HG03457 (cell line): ENCODE measurements around the gene PLA2G5.

Source experiments
- ATAC-seq: cut with Tn5 transposase; IDR thresholded peaks from one replicate; pipeline ENCODE4 v1.9.1; 2021; ENCODE audit warnings: moderate number of reproducible peaks; ENCODE audit not compliant: unreplicated experiment

PLA2G5 gene

DNA sequence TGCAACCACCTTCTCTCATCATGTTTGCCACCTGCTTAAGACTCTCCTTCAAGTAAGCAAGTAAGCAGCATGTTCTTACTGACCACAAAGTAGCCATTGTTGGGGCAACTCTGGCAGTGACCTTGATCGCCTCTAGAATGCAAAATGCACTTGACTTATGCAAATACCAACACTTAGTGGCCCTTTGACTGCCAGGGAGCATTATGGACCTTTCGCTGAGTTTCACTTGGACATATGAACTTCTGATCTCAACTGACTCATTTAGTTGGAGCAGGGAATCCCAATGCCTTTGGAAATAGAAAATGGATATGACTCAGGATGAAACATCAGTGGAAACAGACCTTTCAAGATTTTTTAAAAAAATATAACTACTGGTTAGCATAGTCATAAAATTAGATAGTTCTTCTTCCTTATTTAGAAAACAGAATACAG is 6.1 kb upstream of the PLA2G5 start:
- no peak for ATAC-seq

GRCh38 chr1:20068722-20069121 is 1.3 kb upstream of the PLA2G5 start:
- no peak for ATAC-seq

DNA sequence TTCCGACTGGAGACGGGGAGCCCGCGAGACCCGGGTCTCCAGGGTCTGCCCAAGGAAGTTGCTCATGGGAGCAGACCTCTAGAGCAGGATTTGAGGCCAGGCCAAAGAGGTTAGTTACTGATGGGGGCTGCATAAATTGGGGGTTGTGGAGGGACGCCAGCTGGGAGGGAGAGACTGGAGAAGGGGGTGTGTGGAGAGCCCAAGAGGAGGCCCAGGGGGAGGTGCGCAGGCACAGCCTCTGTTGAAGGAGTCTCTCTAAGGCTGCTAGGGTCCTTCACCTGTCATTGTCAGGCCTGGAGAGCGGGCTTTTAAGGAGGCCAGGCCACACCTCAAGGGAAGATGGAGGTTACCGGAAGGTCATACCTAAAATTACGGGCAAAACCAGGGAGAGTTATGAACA is 363 bp downstream of the PLA2G5 start:
- no peak for ATAC-seq

DNA sequence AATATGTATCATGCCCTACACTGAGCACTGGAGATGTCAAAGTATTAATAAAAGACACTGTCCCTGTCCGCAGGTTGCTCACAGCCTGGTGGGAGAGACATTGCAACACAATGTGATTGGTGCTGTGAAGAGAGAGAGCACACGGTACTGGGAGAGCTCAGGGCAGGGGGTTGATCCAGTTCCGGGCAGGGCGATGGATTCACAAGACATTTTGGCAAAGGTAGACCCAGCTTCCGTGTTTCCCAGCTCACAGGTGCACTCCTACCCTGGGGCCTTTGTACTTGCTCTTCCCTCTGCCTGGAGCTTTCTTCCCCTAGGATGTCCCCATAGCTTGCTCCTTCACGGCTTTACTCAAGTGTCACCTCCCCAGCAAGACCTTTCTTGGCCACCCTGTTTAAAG is 1.4 kb downstream of the PLA2G5 start:
- no peak for ATAC-seq

GRCh38 chr1:20072771-20073170 is 2.8 kb downstream of the PLA2G5 start:
- no peak for ATAC-seq

GRCh38 chr1:20073256-20073655 is 3.3 kb downstream of the PLA2G5 start:
- no peak for ATAC-seq

DNA sequence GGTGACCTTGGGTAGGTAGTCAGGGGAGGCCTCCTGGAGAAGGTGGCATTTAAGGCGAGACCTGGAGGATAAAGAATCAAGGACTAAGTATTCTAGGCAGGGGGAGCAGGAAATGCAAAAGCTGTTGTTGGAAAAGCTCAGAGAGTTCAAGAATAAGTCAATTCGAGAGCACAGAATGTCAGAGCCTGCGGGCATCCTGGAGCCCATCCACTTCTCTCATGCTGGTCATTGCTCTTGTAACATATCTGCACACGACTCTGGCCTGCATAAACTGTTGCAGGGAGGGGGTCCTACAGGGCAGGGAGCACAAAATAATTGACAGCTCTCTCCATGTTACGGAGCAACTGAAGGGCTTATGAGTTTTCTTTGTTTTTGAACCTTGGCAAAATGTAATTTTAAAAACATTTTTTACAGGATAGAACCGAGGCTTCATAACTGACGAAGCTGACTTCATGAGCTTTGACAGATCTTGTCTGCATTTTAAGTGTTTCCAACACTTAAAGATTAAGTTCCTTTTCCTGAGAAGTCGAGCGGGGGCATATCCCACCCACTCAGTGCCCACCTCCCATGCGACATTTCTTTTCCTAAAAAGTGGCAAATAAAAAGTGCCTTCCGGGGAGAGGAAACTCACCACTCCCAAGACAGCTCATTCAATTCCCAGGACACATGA is 4.2 kb downstream of the PLA2G5 start:
- no peak for ATAC-seq

DNA sequence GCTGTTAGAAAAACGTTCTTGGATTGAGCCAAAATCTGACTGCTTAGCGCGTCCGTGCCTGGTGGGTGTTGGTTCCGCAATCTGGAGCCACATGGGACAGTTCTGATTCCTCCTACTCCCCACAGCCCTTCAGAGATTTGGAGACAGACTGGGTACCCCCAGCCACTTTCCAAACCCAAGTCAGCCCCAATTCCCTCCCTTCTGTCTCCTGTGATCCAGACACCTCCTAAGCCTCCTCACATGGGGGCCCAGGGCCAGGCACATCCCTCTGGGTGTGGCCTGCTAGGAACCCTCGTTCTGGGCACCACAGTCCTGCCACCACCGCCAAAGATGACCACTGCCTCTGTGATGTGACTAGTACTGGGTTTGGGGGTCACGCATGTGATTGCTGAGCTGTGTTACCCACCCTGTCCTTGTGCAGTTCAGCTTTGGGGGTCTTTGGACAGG is 4.8 kb downstream of the PLA2G5 start:
- no peak for ATAC-seq

- no peak for ATAC-seq
Observed at GRCh38 chr1:20075345-20075744, 5.4 kb downstream of the PLA2G5 start.

DNA sequence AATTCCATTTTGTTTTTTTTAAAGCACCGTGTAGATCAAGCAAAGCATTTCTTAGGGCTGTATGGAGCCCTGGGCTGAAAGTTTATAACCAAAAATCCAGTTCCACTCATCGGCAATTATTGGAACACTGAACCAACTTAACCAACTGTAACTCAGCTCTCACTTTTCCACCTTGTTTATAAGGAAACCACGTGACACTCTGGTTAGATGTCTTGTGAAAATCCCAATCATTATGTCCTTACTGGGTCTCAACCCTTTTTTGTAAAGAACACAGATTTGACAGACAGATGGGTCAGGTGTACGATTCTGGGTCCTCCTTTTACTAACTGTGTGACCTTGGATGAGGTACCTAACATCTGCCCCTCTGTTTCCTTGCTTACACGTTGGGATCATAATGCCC is 6.2 kb downstream of the PLA2G5 start:
- ATAC-seq, result no peak

DNA sequence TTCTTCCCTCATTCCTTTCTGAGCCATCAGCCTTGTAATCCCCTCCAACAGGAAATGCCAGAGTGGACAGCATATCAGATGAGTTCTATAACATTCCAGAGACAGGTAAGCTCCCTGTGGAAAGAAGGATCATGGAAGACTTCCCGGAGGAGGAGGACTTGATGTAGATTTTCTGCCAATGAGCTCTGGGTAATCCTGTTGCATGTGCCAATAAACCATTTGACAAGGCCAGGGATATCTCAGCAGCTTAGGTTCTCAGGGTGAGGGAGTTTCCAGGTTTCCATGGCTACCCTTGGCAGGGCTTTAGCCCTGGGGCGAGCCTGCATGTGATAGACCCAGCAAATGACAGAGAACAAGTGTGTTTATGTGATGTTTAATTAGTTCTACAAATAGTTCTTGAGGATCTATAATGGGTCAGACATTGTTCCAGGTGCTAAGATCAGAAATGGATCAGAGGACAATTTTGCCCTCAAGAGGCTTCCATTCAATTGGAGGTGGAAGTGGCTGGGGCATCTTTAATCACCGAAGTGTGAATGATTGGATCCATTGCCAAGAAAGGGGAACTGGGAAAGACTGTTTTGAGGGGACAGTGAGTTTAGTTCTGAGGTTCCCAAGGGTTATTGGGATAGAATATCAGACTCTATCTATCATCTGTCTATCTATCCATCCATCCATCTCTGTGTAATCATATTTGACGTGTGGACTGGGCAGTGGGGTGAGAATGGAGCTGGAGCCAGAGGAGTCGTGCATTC is 6.9 kb downstream of the PLA2G5 start:
- no peak for ATAC-seq

- no peak for ATAC-seq
Observed at GRCh38 chr1:20078171-20078651, 8.2 kb downstream of the PLA2G5 start.

DNA sequence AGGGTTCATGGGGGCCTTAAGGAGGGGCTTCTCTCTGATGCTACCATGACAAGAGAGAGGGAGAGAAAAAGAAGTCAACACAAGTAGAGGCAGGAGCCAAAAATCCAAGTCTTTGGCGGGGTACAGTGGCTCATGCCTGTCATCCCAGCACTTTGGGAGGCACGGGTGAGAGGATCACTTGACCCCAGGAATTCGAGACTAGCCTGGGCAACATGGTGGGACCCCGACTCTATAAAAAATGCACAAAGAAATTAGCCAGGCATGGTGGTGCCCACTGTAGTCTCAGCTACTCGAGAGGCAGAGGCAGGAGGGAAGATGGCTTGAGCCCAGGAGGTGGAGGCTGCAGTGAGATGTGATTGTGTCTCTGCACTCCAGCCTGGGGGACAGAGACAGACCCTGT is 8.7 kb downstream of the PLA2G5 start:
- ATAC-seq, result no peak

- ATAC-seq, result no peak
Observed at GRCh38 chr1:20079661-20080305, 9.8 kb downstream of the PLA2G5 start.

DNA sequence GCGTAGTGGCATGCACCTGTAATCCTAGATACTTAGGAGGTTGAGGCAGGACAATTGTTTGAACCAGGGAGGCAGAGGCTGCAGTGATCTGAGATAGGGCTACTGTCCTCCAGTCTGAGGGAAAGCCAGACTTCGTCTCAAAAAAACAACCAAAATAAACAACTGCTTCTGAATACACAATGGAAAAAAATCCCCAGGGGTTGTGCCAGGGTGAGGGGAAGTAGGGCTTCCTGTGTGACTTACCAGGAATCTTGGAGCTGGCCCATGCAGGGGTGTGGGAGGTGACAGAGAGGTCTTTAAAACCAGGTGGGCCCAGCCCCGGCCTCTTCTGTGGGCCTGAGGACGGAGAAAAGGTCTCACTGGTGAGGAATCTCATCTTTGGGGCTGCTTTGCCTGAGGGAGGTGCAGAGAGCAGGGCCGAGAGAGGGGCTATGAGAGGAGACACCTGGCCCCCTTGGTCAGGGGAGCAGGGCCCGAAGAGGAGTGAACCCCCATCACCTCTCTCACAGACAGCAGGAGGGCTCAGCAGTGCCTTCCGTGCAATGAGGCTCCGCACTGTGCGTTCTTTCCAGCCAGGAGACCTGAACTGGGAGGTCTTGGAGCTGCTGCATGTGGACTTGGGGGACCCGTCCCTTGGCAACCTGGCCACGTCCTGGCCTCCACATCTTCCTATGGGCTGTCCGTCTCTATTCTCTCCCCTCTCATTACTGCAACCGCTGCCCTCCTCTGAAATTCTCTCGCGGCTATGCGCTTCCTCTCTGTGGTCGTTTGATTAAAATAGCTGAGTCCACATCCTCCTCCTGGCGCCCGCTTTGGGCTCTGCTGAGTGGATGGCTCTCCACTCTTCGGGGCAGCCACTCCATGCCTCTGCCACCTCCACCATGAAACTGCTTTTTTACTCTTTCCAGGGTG is 10.7 kb downstream of the PLA2G5 start:
- ATAC-seq, result no peak

DNA sequence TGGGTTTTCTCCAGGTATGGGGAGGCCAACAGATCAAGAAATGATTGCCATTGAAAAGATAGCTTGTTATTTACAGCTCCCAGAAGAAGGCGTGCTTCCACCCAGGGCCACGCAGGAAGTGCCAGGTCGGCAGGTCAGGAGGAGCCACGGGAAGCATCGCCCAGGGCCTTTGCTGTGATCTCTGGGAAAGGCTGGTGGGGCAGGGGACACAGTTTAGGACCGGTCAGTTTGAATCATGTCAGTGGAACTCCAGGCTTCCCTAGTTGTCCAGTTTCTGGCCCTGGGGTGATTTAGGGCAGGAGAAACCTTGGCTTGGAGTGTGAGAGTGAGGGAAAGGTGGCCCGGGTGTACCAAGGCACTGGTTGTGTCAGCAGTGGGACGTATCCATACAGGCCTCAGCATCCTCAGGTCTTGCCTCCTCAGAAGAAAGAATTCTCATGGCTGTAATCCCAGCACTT is 11.4 kb downstream of the PLA2G5 start:
- ATAC-seq, result no peak

DNA sequence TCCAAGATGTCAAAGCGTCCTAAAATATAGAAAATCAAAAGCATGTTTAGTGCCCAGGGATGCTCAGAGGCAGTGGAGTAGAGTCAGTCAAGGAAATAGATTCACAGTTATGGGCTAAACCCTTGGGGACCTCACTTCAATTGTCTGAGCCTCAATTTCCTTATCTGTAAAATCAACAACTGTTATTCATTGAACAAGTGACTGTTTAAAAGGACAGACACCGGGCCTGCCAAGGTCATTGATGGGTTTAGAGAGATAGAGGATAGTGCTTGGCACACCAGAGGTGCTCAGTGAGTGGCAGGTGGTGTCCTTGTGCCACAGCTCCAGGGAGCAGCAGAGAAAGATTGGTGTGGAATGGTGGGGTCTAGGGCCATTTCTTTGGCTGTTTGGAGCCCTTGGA is 12.8 kb downstream of the PLA2G5 start:
- no peak for ATAC-seq

DNA sequence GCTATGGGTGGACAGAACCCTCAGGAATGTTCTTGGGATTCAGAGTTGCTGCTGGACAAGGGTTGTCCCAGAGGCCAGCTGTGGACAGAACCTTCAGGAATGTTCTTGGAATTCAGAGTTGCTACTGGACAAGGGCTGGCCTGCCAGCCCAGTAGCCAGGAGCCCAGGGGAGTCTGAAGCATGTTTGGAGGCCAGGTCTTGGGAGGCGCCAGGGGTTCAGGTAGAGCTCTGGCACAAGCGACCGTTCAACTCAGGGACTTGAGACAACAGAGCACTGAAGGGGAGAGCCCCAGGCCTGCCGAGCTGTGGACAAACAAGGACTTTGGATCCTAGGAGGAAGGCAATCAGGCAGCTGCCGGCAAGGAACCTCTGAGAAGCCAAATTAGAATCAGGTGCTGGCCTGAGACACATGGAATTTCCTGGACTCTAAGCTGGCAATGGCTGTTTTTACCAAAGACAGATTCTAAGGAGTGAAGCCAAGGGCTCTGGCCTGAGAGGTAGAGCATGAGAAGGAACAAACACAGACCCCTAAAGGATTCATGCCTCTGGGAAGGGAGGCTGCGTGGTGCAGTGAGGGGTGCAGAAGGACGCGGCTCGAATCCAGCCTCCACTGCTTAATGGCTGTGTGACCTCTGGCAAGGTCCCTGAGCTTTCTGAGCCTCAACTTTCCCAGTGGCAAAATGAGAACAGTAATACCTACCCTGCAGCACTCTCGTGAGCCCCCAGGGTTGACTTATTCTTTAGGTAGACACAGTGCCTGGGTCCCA is 13.4 kb downstream of the PLA2G5 start:
- no peak for ATAC-seq

DNA sequence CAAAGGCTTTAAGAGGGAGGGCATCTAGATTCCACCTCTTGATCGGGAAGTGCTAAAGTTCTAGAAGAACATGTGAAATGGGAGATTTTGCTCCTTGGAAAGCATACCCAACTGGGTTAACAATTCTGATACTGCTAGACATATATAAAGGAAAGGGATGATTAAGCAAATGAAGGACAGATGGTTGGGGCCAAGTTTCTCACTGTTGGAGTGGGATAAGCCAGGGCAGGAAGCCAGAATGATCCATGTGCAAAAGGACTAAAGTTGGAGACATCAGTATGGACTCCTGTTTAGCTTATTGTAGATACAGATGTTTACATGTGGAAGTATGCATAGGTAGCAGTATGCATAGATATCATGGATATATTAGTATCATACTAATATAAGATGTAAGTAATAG is 16.8 kb downstream of the PLA2G5 start:
- ATAC-seq, result no peak

- ATAC-seq, result no peak
Observed at GRCh38 chr1:20087668-20088067, 17.7 kb downstream of the PLA2G5 start.
